Panc1 (cell line): ENCODE measurements around the gene PEAR1.

Experiments used
- POLR2AphosphoS5 ChIP-seq: IDR thresholded peaks from 2 replicates; pipeline ENCODE4 v1.6.1; 2012; ENCODE audit warnings: mild to moderate bottlenecking, low read depth, low read length, moderate library complexity
- TF ChIP-seq, protein P1 (sequence below): fragments of 450-650 bp; IDR thresholded peaks from 2 replicates; pipeline ENCODE4 v1.5.1; 2017; ENCODE audit warnings: mild to moderate bottlenecking

GRCh38 chr1:156859523-156860112, 33.9 kb upstream of the PEAR1 start:
- TF ChIP-seq, protein P1, sequence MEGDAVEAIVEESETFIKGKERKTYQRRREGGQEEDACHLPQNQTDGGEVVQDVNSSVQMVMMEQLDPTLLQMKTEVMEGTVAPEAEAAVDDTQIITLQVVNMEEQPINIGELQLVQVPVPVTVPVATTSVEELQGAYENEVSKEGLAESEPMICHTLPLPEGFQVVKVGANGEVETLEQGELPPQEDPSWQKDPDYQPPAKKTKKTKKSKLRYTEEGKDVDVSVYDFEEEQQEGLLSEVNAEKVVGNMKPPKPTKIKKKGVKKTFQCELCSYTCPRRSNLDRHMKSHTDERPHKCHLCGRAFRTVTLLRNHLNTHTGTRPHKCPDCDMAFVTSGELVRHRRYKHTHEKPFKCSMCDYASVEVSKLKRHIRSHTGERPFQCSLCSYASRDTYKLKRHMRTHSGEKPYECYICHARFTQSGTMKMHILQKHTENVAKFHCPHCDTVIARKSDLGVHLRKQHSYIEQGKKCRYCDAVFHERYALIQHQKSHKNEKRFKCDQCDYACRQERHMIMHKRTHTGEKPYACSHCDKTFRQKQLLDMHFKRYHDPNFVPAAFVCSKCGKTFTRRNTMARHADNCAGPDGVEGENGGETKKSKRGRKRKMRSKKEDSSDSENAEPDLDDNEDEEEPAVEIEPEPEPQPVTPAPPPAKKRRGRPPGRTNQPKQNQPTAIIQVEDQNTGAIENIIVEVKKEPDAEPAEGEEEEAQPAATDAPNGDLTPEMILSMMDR: no peak
- no peak for TF ChIP-seq POLR2AphosphoS5
